GM13976 (cell line): ENCODE measurements around the gene HES1.
A peak's percentile ranks its signal among the peaks of the same experiment; 100 is the strongest.

Experiments used
- DNase-seq: peaks from one replicate; pipeline ENCODE4 v3.0.0; 2012; ENCODE audit warnings: low spot score
- in situ Hi-C: fragments of 300-500 bp; cut with MboI; formaldehyde crosslinking; loops from one replicate; pipeline ENCODE4 v1.12.0; 2022; ENCODE audit warnings: low sequenced_read_pairs, mixed read lengths, inconsistent platforms; ENCODE audit not compliant: unreplicated experiment
- TF ChIP-seq, protein P1 (sequence below): IDR thresholded peaks from 2 replicates; pipeline ENCODE4 v1.5.1; 2012; ENCODE audit warnings: borderline replicate concordance, mild to moderate bottlenecking; ENCODE audit not compliant: insufficient read depth; ENCODE audit errors: extremely low read depth, missing control alignments, control extremely low read depth

HES1 gene

DNA sequence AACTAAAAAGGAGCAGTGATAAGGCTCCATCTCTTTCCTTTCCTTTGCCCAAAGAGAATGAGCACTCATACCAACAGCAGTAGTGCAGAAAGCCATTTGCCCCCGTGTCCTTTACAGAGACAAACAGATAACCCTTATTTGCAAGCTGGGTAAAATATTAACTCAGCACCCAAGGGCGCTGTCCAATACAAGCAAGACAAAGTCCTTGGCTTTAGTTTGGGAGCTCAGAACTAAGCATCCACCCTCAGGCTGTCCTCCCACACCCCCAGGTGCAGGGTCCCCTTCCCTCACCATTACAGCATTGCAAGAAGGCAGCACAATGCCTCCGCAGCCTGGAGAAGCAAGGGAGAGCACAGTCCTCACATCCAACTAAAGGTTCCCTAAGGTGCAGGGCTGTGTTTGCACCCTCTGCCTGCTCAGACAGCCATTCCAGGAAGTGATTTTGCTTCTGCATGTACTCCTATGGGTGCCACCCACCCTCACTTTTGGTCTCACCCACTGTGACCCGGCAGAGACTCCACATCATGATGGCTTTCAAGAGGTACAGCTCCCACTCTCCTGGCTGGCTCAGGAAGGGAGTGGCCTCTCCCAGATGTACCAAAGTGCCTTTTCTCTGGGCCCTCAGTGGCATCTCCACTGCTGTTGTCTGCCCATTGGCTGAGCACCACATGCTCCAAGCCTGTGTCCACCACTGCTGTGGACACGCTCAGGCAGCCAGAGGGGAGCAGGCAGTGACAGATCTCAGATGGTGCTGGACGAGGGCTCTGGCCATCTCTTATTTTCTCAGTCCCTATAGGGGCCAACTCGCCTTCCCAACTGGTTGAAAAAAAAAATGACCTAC is 34.1 kb upstream of the HES1 start:
- in situ Hi-C loops, result no loop called here
- TF ChIP-seq, protein P1, sequence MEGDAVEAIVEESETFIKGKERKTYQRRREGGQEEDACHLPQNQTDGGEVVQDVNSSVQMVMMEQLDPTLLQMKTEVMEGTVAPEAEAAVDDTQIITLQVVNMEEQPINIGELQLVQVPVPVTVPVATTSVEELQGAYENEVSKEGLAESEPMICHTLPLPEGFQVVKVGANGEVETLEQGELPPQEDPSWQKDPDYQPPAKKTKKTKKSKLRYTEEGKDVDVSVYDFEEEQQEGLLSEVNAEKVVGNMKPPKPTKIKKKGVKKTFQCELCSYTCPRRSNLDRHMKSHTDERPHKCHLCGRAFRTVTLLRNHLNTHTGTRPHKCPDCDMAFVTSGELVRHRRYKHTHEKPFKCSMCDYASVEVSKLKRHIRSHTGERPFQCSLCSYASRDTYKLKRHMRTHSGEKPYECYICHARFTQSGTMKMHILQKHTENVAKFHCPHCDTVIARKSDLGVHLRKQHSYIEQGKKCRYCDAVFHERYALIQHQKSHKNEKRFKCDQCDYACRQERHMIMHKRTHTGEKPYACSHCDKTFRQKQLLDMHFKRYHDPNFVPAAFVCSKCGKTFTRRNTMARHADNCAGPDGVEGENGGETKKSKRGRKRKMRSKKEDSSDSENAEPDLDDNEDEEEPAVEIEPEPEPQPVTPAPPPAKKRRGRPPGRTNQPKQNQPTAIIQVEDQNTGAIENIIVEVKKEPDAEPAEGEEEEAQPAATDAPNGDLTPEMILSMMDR, result no peak
- no peak for DNase-seq

- in situ Hi-C loops, result no loop called here
- DNase-seq, result no peak
- TF ChIP-seq, protein P1, result no peak
These were observed 33.5 kb upstream of the HES1 start for GRCh38 chr3:194102436-194102835.

- DNase-seq, result peak; percentile 47
- in situ Hi-C loops, result no loop called here
- TF ChIP-seq, protein P1, result no peak
These were observed 32.4 kb upstream of the HES1 start for GRCh38 chr3:194103505-194103904.

- in situ Hi-C loops, result no loop called here
- TF ChIP-seq, protein P1, result no peak
- DNase-seq, result peak; percentile 51
These were observed 31.8 kb upstream of the HES1 start for GRCh38 chr3:194103983-194104751.

- in situ Hi-C loops, result no loop called here
- DNase-seq, result no peak
- TF ChIP-seq, protein P1, result no peak
These were observed 30.7 kb upstream of the HES1 start for GRCh38 chr3:194105292-194105691.

DNA sequence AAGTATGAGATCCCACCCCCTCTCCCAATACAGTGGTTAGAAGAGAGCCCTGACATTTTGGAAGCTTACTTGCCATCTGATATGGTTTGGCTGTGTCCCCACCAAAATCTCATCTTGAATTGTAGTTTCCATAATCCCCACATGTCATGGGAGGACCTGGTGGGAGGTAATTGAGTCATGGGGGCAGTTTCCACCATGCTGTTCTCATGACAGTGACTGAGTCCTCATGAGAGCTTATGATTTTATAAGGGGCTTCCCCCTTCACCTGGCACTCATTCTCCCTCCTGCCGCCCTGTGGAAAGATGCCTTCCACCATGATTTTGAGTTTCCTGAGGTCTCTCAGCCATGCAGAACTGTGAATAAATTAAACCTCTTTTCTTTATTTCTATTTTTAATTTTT is 28.8 kb upstream of the HES1 start:
- TF ChIP-seq, protein P1, result no peak
- in situ Hi-C loops, result no loop called here

More for the DNA sequence above, 28.8 kb upstream of the HES1 start:
- DNase-seq, result no peak
